COR-L47 (cell line): ENCODE results near the gene ACTR3.

Source experiments
- DNase-seq: peaks from one replicate; lab custom pipeline; 2025; lab: John Stamatoyannopoulos, UW

ACTR3 gene

GRCh38 chr2:114005110-114005783 lies 115.4 kb downstream of the ACTR3 start:
- DNase-seq, result no peak

GRCh38 chr2:114006460-114006859 lies 116.6 kb downstream of the ACTR3 start:
- no peak for DNase-seq

GRCh38 chr2:114007436-114007835 lies 117.5 kb downstream of the ACTR3 start:
- DNase-seq, result no peak

DNA sequence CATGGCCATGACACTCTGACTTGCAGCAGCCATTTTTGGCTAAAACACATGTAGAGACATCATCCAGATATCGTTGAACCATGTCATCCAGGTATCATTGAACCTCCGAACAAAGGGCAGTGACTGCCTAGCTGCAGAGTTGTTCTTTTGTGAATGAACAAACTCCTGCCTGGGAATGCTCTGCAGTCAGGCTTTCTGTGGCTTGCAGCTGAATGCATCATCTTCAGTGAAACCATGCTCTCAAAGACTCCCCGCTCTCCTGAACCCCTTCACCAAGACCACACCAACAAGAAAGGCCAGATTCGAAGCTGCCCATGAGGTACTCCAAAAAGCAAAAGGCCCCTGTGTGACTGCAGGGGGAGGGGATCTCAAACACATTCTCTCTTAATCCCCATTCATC lies 118.8 kb downstream of the ACTR3 start:
- no peak for DNase-seq

DNA sequence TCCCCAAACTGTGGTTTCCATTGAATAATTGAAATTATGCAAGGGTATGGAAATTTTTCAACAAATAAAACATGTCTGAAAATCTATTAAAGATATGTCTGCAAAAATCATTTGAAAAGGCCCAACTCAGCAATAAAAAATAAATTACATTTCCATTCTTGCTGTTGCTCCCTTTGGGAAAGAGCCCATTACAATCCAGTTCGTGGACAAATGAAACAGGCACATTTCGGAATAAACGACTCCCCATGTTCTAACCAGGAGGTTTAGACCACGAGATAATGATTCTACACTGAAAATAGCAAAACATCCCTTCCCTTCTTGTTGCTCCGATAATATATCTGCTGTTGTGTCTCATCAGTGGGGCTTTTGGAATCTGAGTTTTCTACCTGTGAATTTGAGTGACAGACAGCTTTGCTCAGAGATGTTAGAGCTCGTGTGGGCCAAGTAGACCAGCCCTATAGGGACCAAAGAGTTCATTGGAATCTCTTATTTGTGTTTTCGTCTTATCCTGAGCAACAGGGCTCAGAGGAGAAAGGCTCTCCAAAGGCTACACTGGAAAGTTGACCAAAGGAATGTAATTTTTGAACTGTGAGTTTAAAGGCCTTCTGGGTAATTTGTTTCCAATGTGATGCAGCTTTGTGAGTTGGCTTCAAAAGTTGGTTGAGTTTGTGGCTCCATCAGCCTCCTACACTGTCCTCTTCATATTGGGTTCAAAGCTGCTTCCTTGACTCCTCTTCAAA lies 119.5 kb downstream of the ACTR3 start:
- no peak for DNase-seq

DNA sequence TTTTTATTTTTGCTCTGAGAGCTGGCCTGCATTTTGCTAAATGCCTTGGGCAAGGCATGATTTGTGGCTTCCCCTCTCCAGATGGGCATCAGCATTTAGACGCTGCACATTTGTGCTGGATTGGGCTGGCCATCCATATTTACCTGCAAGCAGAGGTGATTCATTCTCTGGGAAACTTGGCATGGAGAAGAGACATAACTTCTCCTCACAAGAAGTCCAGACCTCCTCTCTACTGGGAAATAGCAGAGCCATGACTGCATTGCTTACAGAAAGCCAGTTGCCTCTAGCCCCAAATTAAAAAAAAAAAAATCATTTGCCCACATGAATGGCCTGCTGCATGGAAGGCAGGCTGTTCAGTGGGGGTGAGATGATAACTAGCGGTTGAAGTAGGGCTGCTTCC lies 120.1 kb downstream of the ACTR3 start:
- no peak for DNase-seq

DNA sequence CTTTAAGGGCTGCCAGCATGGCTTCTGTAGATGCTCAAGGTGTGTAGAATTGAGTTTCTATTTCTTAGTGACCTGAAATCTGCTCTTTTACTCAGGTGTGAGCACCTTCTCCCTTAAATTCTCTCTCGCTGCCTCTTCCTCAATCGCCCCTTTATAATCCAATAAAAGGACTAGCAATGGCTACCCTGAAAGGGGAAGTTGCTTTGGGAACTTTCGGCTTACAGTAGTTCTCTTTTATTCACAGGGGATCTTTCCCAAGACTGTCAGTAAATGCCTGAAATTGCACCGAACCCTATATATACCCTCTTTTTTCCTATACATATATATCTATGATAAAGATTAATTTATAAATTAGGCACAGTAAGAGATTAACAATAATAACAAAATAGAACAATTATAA lies 121.8 kb downstream of the ACTR3 start:
- DNase-seq, result no peak
